Measurements from ENCODE around the gene C12orf43.

DNA sequence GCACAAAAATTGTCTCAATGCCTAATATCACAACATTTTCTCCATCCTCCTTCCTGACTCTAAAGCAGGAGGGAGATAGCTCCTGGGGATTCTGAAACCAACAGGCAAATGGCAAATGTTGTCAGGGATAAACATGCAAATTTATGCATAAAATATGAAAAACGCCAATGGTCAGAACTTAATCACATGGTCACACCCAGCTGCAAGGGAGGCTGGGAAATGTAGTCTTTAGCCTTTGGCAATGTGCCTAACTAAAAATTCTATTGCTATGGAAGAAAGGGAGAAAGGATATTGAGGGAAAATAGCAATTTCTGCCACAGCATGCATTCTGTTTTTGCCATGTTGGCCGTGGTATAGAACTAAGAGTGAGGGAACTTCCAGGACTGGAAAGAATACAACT, 34.4 kb upstream of the C12orf43 start:
- no peak for TF ChIP-seq EZH2 (IDR thresholded peaks at IDR 0.05; ENCODE audit: borderline replicate concordance, insufficient read depth, low read depth, low read length, poor library complexity, severe bottlenecking)
- TF ChIP-seq, protein P1, sequence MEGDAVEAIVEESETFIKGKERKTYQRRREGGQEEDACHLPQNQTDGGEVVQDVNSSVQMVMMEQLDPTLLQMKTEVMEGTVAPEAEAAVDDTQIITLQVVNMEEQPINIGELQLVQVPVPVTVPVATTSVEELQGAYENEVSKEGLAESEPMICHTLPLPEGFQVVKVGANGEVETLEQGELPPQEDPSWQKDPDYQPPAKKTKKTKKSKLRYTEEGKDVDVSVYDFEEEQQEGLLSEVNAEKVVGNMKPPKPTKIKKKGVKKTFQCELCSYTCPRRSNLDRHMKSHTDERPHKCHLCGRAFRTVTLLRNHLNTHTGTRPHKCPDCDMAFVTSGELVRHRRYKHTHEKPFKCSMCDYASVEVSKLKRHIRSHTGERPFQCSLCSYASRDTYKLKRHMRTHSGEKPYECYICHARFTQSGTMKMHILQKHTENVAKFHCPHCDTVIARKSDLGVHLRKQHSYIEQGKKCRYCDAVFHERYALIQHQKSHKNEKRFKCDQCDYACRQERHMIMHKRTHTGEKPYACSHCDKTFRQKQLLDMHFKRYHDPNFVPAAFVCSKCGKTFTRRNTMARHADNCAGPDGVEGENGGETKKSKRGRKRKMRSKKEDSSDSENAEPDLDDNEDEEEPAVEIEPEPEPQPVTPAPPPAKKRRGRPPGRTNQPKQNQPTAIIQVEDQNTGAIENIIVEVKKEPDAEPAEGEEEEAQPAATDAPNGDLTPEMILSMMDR (IDR thresholded peaks at IDR 0.05): no peak
